Testis (tissue), 3 donors: ENCODE measurements around the gene SLC7A5. TPM values are rescaled to one million over a fixed set of nuclear protein-coding genes. Genes with fewer than 3 reads are reported as not detected.

Source experiments
- DNase-seq: peaks from one replicate; pipeline ENCODE4 v3.0.0-alpha.2; 2019
- H3K27ac ChIP-seq, 2 donors: fragments of 200-600 bp; sonication (generic); one replicate each; pipeline ENCODE4 v1.5.1; 2019
- H3K27me3 ChIP-seq: fragments of 200-600 bp; sonication (generic); one replicate; pipeline ENCODE4 v1.5.1; 2019
- H3K36me3 ChIP-seq: fragments of 200-600 bp; sonication (generic); one replicate; pipeline ENCODE4 v1.5.1; 2017; ENCODE audit warnings: low read depth; ENCODE audit errors: missing control alignments
- H3K4me1 ChIP-seq: fragments of 200-600 bp; sonication (generic); one replicate; pipeline ENCODE4 v1.5.1; 2019
- H3K4me3 ChIP-seq, 2 donors: fragments of 200-600 bp; sonication (generic); one replicate each; pipeline ENCODE4 v1.5.1; 2017 to 2019
- H3K9me3 ChIP-seq: fragments of 200-600 bp; sonication (generic); one replicate; pipeline ENCODE4 v1.5.1; 2017
- POLR2A ChIP-seq: fragments of 450-650 bp; IDR thresholded peaks from one replicate; pipeline ENCODE4 v1.6.1; 2017; ENCODE audit warnings: antibody characterized with exemption, mild to moderate bottlenecking, moderate library complexity
- WGBS, 2 donors: methylation state at CpG; one replicate each; pipeline ENCODE4 v1.1.5; 2018; 5-methylcytosine and 5-hydroxymethylcytosine counted together
- intact Hi-C: fragments of 100-400 bp; cut with DNase I; formaldehyde crosslinking; loops from one replicate; pipeline ENCODE4 v1.15.1; 2023; ENCODE audit warnings: low total_unique reads
- polyA plus RNA-seq: library from polyadenylated mRNA; stranded (reverse); fragments of 350-450 nt; fragmentation: Illumina TruSeq; extraction: RNeasy Lipid Tissue Mini Kit (QIAGEN cat#74804); gene quantifications from one replicate; pipeline ENCODE4 v1.2.3, GENCODE V29; 2014; ENCODE audit warnings: low read depth, low replicate concordance; ENCODE audit not compliant: insufficient read depth
- total RNA-seq, 2 donors: library from RNA; depleted of rRNA; stranded (reverse); fragments of >200 nt; gene quantifications; one replicate each; pipeline ENCODE4 v1.2.3, GENCODE V29; 2016
- TF ChIP-seq, protein P1 (sequence below), 3 experiments: fragments of 450-650 bp in 2 of 3; fragments of 200-600 bp in 1 of 3; sonication (generic) in 1 of 3; IDR thresholded peaks; one replicate each; pipeline ENCODE4 v1.5.1; 2016 to 2019; ENCODE audit warnings: antibody characterized with exemption in 3 of 3, mild to moderate bottlenecking in 2 of 3, moderate library complexity in 1 of 3

SLC7A5 gene
- total and polyA plus RNA-seq, 3 donors from 2014 or later = 179 to 290 (median 263) TPM

DNA sequence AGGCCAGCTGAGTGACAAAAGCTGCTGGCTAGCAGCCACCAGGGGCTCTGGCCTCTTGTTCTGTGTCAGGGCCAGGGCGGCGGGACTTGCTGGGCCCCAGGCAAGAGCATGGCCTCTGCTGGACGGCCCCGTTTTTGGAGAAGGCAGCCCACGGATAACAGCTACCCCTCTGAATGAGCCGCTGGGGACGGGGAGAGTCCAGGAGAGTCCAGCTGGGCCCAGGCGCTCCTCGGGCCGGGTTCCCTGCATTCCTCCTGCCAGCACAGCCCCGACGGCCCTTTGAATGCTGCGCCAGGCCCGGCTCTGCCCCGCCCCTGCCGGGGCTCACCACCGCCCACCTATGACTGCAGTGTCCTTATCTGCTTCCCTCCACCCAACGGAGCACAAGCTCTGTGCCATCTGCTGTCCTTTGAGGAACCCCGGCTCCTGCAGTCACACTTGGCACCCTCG lies 33.4 kb downstream of the SLC7A5 start:
- 68 to 100% methylated on average over 1 to 19 of the region's 20 CpGs for WGBS, 2 donors
- no peaks in the 10 kb centered on the region for H3K27me3 ChIP-seq
- no peaks in the 10 kb centered on the region for H3K9me3 ChIP-seq
- intact Hi-C loops = no loop called here
- peaks cover 29% of the 10 kb centered on the region for H3K4me1 ChIP-seq
- TF ChIP-seq, protein P1, sequence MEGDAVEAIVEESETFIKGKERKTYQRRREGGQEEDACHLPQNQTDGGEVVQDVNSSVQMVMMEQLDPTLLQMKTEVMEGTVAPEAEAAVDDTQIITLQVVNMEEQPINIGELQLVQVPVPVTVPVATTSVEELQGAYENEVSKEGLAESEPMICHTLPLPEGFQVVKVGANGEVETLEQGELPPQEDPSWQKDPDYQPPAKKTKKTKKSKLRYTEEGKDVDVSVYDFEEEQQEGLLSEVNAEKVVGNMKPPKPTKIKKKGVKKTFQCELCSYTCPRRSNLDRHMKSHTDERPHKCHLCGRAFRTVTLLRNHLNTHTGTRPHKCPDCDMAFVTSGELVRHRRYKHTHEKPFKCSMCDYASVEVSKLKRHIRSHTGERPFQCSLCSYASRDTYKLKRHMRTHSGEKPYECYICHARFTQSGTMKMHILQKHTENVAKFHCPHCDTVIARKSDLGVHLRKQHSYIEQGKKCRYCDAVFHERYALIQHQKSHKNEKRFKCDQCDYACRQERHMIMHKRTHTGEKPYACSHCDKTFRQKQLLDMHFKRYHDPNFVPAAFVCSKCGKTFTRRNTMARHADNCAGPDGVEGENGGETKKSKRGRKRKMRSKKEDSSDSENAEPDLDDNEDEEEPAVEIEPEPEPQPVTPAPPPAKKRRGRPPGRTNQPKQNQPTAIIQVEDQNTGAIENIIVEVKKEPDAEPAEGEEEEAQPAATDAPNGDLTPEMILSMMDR (IDR thresholded peaks at IDR 0.05) = no peak
- no peak for TF ChIP-seq POLR2A
- no peak for DNase-seq
- H3K36me3 ChIP-seq = no peaks in the 10 kb centered on the region
- peak overlapping the region in 1 of 2 donors; percentile 14 for H3K27ac ChIP-seq
- H3K4me3 ChIP-seq = no peak overlapping the region

DNA sequence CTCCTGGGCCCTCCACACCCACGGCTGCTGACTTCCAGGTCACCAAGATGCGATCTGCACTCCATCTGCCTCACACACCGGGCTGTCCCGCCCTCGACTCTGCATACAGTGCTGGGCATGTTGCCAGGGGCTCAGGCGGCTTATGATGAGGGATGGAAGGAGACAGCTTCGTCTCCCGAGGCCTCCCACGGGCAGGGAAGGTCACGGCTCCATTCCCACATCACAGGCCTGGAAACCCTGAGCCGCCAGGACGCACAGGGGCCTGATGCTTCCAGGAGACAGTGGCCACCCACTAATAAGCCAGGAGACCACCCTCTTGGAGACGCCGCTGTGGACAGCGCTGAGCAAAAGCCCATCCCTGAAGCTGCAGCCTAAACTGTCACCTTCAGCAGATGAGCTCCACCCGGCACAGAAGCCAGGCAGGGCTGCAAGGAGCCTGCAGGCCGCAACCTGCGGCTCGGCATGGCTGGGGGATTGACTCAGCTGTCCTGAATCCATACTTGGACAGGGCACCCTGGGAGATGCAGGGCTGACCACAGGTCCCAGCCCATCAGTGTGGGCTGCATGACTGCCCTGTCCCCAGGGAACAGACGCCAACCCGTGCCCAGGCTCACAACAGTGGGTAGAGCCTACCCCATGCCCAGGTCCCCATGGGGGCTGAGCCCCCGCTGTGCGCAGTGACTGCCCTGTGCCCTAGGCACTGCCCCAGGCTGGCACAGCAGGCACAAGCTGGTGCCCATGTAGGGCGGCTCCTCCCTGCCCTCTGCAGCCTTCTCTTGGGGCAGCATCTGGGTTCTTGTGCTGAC lies 34.4 kb downstream of the SLC7A5 start:
- Histone ChIP-seq H3K9me3 (no peaks in the 10 kb centered on the region), H3K27ac (peak overlapping the region in 1 of 2 donors; percentile 12), H3K4me3 (no peak overlapping the region), H3K27me3 (no peaks in the 10 kb centered on the region), H3K36me3 (no peaks in the 10 kb centered on the region), H3K4me1 (peaks cover 21% of the 10 kb centered on the region)
- WGBS, 2 donors = 58 to 61% methylated on average over 5 to 24 of the region's 24 CpGs
- TF ChIP-seq POLR2A = no peak
- TF ChIP-seq, protein P1 (IDR thresholded peaks at IDR 0.05) = no peak
- DNase-seq = peak; percentile 91
- intact Hi-C loops = no loop called here

DNA sequence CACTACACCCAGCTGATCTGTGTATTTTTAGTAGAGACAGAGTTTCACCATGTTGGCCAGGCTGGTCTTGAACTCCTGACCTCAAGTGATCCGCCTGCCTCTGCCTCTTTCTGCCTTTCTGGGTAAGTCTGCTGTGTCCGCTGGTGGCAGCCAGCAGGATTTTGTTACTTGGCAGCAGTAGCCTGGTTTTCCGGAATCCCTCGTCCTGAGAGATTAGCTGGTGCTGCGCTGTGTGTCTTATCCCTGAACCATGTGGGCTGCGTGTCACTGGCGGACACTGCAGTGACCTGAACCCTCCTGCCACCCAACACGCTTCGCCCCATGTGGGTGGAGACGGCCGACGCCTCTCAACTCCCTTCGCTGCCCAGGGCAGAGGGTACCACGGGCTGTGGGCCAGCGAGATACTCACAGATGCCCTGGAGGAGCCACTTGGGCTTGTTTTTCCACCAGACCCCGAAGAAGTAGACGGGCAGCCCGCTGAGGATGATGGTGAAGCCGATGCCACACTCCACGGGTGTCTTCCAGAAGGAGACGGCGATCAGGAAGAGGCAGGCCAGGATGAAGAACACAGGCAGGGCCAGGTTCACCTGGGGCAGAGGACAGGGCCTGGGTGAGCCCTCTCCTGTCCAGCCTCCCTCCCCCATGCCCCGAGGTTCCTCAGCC lies 35.2 kb downstream of the SLC7A5 start:
- 86% methylated on average over 13 to 23 of the region's 23 CpGs for WGBS, 2 donors
- TF ChIP-seq POLR2A = no peak
- TF ChIP-seq, protein P1 (IDR thresholded peaks at IDR 0.05) = no peak
- Histone ChIP-seq H3K36me3 (no peaks in the 10 kb centered on the region), H3K4me1 (peaks cover 14% of the 10 kb centered on the region), H3K9me3 (no peaks in the 10 kb centered on the region), H3K27me3 (no peaks in the 10 kb centered on the region), H3K27ac (peak overlapping the region; percentile 6 to 12), H3K4me3 (no peak overlapping the region)
- intact Hi-C loops = no loop called here
- peak; percentile 61 for DNase-seq

GRCh38 chr16:87833548-87833947 lies 35.8 kb downstream of the SLC7A5 start:
- Histone ChIP-seq H3K4me1 (peaks cover 14% of the 10 kb centered on the region), H3K27me3 (no peaks in the 10 kb centered on the region), H3K4me3 (no peak overlapping the region), H3K36me3 (no peaks in the 10 kb centered on the region), H3K27ac (peak overlapping the region in 1 of 2 donors; percentile 12), H3K9me3 (no peaks in the 10 kb centered on the region)
- DNase-seq = no peak
- intact Hi-C loops = no loop called here
- WGBS, 2 donors = 94 to 98% methylated on average over 16 of the region's 16 CpGs
- TF ChIP-seq POLR2A = no peak
- TF ChIP-seq, protein P1 (IDR thresholded peaks at IDR 0.05) = no peak
